G401.6 (cell line): ENCODE results near the gene TIGD1.

Experiments used
- FAIRE-seq: peaks from 2 replicates; lab custom pipeline; 2012; peaks lifted over from hg19 to GRCh38; lab: Jason Lieb, UNC

TIGD1 gene

GRCh38 chr2:232522623-232523401, 27.5 kb downstream of the TIGD1 start:
- no peak for FAIRE-seq

DNA sequence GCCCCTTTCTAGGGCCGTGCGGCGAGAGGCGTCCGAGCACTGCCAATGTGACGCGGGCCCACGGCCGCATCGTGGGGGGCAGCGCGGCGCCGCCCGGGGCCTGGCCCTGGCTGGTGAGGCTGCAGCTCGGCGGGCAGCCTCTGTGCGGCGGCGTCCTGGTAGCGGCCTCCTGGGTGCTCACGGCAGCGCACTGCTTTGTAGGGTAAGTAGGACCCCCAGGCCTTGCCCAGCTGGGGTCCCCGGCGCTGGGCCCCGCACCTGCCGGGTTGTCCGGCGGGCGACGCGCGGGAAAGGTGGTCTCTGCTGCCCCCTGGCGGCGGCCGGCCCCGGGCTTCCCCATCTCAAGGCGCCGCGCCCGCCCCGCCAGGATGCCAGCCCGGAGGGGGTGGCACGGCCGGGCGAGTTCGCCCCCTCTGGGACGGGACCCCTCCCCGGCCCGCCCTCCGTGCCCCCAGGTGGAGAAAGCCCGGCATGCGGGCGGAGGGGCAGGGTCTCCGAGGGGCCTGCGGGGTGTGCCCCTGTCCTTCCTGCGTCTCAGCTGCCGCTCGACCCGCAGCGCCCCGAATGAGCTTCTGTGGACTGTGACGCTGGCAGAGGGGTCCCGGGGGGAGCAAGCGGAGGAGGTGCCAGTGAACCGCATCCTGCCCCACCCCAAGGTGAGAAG, 28.3 kb downstream of the TIGD1 start:
- FAIRE-seq = no peak

DNA sequence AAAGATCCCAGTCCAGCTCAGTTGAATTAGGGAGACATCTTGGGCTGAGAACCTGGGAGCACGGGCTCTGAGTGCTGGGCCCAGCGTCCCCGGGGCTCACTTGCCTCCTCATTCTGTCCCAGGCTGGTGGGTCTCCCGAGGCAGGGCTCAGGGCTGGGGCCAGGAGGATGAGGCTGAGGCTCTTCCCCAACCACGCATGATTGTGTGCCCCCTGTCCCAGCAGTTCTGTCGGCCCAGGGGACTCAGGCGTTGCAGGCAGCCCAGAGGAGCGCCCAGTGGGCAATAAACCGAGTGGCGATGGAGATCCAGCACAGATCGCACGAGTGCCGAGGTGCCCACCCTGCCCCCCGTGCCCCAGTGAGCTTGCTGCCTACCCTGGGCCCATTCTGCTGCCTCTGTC, 29.3 kb downstream of the TIGD1 start:
- FAIRE-seq = no peak

DNA sequence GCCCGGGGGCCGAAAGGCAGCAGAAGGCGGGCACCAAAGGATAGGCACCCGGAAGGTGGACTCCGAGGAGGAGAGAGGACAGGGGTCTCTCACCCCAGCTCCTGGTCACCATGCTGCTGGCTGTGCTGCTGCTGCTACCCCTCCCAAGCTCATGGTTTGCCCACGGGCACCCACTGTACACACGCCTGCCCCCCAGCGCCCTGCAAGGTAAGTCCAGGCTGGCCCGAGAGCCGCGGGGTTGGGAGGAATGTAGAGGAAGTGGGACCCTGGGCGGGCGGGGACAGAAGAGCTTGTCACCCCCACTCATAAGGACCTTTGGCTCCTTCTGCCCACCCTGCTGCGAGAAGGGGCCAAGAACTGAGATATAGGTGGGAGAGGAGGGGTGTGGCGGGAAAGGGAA, 29.9 kb downstream of the TIGD1 start:
- no peak for FAIRE-seq

GRCh38 chr2:232519581-232520438, 30.5 kb downstream of the TIGD1 start, which contains the start of gene PRSS56:
Gene PRSS56, plus strand, starts transcription at chr2:232520388. Its CDS starts 211 bp downstream, at chr2:232520599.
- no peak for FAIRE-seq

DNA sequence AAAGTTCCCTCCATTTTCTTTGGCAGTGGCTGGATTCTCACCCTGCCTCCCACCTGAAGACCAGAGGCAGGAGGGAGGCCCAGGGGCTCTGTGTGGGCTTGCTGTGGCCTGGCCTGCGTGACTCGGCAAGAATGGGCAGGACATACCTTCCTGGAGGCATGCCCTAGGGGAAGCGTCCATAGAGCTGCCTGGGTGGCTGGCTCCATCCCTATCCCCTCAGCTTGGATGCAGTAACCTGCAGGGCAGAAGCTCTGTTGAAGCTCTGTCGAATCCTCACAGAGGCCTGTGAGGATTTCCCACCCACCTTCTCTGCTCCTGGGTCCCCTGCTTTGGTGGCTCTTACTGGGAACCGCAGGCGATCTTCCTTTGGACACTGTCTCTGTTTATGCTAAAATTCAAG, 31.5 kb downstream of the TIGD1 start:
- no peak for FAIRE-seq

DNA sequence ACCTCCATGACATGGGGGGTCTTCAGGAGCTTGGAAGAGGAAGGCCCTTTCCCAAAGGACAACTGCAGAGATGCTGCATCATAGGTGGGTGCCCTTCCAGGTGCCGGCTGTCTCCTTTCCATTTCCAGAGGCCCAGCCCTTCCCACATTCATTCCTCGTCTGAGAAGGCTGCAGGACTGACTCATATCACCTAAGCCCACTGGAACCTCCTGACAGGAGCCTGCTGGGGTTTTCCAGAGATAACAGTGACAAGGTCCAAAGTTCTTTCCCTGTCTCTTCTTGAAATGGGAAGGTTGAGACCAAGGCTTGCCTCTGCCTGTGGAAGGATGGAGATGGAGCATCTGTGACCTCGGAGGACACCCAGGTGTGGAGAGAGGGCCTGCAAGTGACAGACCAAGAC, 33.8 kb downstream of the TIGD1 start:
- FAIRE-seq = no peak

GRCh38 chr2:232515639-232516038, 34.7 kb downstream of the TIGD1 start:
- no peak for FAIRE-seq

GRCh38 chr2:232513353-232513752, 37.0 kb downstream of the TIGD1 start:
- FAIRE-seq = no peak

- no peak for FAIRE-seq
Observed at GRCh38 chr2:232512602-232513001, 37.8 kb downstream of the TIGD1 start.

- no peak for FAIRE-seq
Observed at GRCh38 chr2:232511336-232511890, 38.9 kb downstream of the TIGD1 start.

DNA sequence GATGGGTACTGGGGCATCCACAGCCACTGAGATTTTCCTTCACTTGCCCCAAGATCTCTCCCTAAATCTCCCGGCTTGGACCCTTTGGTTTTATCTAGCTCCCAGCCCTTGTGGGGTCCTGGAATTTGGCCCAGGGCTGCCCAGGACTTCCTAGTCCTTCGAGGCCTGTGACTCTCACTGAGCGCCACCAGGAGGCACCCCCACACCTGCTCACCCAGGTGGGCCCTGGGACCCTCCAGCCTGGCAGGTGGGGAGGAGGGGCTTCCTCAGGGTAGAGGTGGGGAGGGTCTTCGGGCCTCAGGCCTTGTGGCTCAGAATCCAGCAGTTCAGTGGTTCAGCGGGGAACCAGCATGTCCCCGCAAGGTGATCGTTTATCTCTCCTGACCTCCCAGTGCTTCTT, 42.1 kb downstream of the TIGD1 start:
- FAIRE-seq = no peak

DNA sequence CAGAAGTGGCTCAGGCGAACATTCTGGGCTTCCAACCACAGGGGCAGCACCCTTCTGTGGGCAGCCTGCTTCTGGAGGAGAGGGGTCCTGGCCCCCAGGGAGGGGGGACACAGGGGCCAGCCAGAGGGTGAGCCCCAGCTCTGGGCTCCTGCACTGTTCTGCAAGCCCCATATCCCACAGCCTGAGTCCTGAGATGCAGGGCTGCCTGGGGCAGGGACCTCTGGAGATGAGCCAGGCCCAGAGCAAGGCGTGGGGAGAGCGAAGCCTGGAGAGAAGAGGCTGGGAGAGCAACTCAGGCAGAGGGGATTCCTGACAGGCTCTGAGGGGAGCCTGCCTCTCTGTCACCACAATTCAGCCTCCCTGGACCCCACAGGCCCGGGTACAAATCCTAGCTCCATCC, 43.6 kb downstream of the TIGD1 start:
- FAIRE-seq = no peak

GRCh38 chr2:232505856-232506255, 44.5 kb downstream of the TIGD1 start:
- no peak for FAIRE-seq

DNA sequence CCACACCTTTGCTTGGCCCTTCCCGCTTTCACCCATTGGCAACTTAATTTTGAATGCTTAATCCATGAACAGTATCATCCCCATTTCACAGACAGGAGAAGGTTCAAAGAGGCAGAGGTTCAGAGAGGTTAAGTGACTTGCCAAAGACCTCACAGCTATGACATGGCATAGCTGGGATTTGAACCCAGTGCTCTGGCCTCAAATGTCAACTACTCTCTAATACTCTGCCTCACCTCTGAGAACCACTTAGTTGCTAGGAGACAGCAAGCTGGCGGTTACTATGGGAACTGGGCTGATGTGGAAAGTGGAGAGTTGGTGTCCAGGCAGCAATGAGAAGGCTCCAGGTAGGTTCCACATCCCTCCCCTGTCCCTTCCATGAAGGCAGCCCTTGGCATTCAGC, 45.9 kb downstream of the TIGD1 start:
- FAIRE-seq = no peak

DNA sequence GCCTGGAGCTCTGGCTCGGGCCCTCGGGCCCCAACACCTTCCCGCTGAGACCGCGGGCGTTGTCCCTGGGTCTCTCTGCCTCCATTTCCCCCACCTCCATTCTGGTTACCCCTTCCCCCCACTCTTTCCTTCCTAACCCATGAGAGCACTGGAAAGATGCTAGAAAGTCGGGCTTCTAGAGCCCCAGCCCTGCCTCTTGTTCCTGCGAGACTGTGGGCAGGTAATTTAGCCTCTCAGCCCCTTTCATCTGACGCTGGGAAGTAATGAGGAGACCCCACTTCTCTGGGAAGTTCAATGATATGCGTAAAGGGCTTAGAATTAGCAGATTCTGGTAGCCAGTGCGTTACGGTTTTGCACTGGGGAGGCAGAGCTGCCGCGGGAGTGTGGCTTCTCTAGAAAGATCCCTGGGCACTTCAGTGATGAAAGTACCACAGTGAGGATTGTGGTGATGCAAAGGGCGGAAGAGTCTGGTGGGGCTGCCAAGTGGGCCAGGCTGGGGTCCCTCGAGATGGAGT, 46.5 kb downstream of the TIGD1 start:
- FAIRE-seq = no peak

DNA sequence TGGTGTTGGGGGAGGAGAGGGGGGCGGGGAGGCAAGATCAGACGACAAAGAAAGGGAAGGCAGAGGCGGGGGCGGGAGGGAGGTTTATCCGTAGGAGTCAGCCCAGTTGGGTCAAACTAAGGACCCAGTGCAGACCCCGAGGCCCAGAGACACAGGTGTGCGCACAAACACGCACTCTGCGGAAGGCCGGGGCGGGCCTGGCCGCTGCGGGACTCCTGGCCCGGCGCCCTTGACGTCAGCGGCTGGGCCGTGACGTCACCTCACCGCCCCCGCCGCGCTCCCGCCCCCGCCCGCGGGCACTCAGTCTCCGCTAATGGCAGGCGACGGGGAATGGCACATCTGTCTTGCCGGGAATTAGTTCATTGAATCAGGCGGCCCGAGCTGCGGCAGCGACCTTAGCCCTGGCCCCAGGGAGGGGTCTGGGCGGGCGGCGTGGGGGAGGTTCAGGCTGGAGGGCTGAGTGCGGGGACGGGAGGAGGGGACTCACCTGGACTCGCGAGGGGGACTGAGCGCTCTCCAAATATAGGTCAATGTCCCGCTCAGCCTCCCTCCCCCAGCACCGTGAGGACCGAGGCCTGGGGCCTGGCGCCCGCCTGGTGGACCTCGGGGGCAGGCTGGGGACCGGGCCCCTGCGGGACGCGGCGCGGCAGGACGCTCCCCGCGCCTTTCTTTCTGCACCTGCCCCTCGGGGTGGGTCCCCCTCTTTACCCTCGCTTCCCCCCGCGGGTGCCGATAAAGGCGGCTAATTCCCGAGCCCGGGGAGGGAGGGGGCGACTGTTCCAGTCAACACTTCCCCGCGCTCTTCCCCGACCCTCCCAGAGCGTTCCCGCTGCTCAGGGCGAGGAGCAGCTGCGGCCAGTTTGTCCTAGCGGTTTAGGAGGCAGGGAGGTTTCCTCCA, 47.2 kb downstream of the TIGD1 start:
- FAIRE-seq = no peak

GRCh38 chr2:232502511-232502910, 47.8 kb downstream of the TIGD1 start:
- no peak for FAIRE-seq

DNA sequence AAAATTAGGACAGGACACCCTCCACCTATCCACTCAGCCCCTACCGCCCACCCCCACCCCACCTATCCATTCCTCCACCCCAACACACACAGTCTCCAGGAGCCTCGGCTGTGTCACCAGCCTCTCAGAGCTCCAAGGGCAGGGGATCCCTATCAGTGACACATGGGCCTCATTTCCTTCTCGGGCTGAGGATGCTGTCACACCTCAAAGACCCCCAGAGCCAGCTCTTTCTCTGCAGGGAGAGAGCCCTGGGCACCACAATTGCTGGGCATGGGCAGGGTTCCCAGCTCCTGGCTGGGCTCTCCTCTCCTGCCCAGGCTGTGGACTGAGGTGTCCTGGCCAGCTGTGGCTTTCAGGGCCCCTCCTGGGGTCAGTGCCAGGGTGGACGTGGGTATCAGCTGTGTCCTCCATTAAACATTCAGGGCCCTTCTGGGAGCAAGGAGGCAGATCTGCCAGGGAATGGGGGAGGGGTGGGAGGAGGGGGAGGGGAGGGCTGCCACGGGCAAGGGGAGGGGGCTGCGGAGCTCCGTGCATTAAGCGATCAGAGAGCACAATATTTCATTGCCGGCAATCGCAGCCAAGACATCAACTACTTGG, 48.5 kb downstream of the TIGD1 start:
- no peak for FAIRE-seq

DNA sequence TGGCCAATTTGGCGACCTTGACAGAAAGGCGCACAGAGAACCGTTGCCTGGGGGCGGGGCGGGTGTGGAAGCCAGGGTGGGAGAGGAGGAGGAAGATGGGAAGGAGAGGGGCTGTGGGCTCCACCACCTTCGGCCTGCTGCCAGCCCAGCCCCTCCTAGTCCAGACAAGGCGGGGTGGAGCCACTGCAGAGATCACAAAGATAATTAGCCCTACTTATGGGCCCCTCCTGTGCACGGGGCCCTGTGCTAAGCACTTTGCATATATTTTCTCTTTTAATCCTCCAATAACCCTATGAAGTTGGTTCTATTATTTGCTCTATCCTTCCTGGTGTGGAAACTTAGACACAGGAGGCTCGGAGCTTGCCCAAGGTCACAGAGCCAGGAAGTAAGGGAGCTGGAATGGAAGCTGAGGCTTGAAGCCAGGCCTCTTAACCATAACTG, 49.0 kb downstream of the TIGD1 start:
- no peak for FAIRE-seq

GRCh38 chr2:232498452-232498851, 51.9 kb downstream of the TIGD1 start:
- no peak for FAIRE-seq
